H9 (cell line): ENCODE data around the gene GM2A. TPM values are rescaled to one million over a fixed set of nuclear protein-coding genes. Genes with fewer than 3 reads are reported as not detected.
A peak's percentile ranks its signal among the peaks of the same experiment; 100 is the strongest.

Experiments used
- DNase-seq: peaks from one replicate; pipeline ENCODE4 v3.0.0-alpha.2; 2017
- H2AFZ ChIP-seq: one replicate; pipeline ENCODE4 v1.6.1; 2013; ENCODE audit warnings: mild to moderate bottlenecking, low read length, control low read depth, moderate library complexity
- H2AK5ac ChIP-seq: 2 replicates; pipeline ENCODE4 v1.6.1; 2013; ENCODE audit warnings: low read length, control low read depth, mixed read lengths; ENCODE audit not compliant: insufficient read length
- H2BK120ac ChIP-seq: one replicate; pipeline ENCODE4 v1.6.1; 2013; ENCODE audit warnings: low read depth, mild to moderate bottlenecking, low read length, control low read depth, inconsistent platforms; ENCODE audit not compliant: poor library complexity, severe bottlenecking
- H2BK12ac ChIP-seq: 2 replicates; pipeline ENCODE4 v1.6.1; 2013; ENCODE audit warnings: low read length, control low read depth, mixed read lengths, low read depth; ENCODE audit not compliant: insufficient read length
- H2BK15ac ChIP-seq: 2 replicates; pipeline ENCODE4 v1.6.1; 2013; ENCODE audit warnings: low read depth, low read length, control low read depth
- H2BK20ac ChIP-seq: one replicate; pipeline ENCODE4 v1.6.1; 2013; ENCODE audit warnings: low read depth, mild to moderate bottlenecking, low read length, control low read depth, inconsistent platforms; ENCODE audit not compliant: poor library complexity, severe bottlenecking
- H2BK5ac ChIP-seq: 2 replicates; pipeline ENCODE4 v1.6.1; 2013; ENCODE audit warnings: low read length, control low read depth, mixed read lengths; ENCODE audit not compliant: insufficient read length
- H3K14ac ChIP-seq: 2 replicates; pipeline ENCODE4 v1.6.1; 2013; ENCODE audit warnings: low read length, control low read depth; ENCODE audit not compliant: insufficient read depth
- H3K18ac ChIP-seq: 2 replicates; pipeline ENCODE4 v1.6.1; 2013; ENCODE audit warnings: low read depth, mild to moderate bottlenecking, mixed read lengths, low read length, control low read depth; ENCODE audit not compliant: insufficient read length
- H3K23ac ChIP-seq: 2 replicates; pipeline ENCODE4 v1.6.1; 2013; ENCODE audit warnings: low read length, control low read depth, mixed read lengths, low read depth; ENCODE audit not compliant: insufficient read length
- H3K23me2 ChIP-seq: 2 replicates; pipeline ENCODE4 v1.6.1; 2013; ENCODE audit warnings: low read depth, mild to moderate bottlenecking, mixed read lengths, low read length, control low read depth; ENCODE audit not compliant: insufficient read length, poor library complexity, severe bottlenecking
- H3K27ac ChIP-seq: 2 replicates; pipeline ENCODE4 v1.5.1; 2013; ENCODE audit warnings: low read length, control low read depth, mixed read lengths, low read depth; ENCODE audit not compliant: insufficient read length
- H3K27me3 ChIP-seq: 2 replicates; pipeline ENCODE4 v1.6.1; 2013; ENCODE audit warnings: low read length, control low read depth, inconsistent platforms; ENCODE audit not compliant: insufficient read depth
- H3K4ac ChIP-seq: 2 replicates; pipeline ENCODE4 v1.6.1; 2013; ENCODE audit warnings: low read depth, mild to moderate bottlenecking, control low read depth, inconsistent platforms, low read length, moderate library complexity
- H3K4me1 ChIP-seq: 2 replicates; pipeline ENCODE4 v1.6.1; 2013; ENCODE audit warnings: low read length, control low read depth, inconsistent platforms; ENCODE audit not compliant: insufficient read depth
- H3K4me2 ChIP-seq: 2 replicates; pipeline ENCODE4 v1.6.1; 2013; ENCODE audit warnings: low read length, control low read depth, mixed read lengths; ENCODE audit not compliant: insufficient read length, insufficient read depth
- H3K56ac ChIP-seq: 2 replicates; pipeline ENCODE4 v1.6.1; 2013; ENCODE audit warnings: low read depth, mild to moderate bottlenecking, mixed read lengths, low read length, control low read depth; ENCODE audit not compliant: insufficient read length
- H3K79me1 ChIP-seq: 2 replicates; pipeline ENCODE4 v1.6.1; 2013; ENCODE audit warnings: low read depth, mild to moderate bottlenecking, moderate library complexity, low read length, control low read depth, inconsistent platforms; ENCODE audit not compliant: insufficient read depth, poor library complexity, severe bottlenecking
- H3K79me2 ChIP-seq: 2 replicates; pipeline ENCODE4 v1.6.1; 2013; ENCODE audit warnings: low read length, control low read depth, inconsistent platforms; ENCODE audit not compliant: insufficient read depth
- H3K9ac ChIP-seq: 2 replicates; pipeline ENCODE4 v1.6.1; 2013; ENCODE audit warnings: low read length, control low read depth, mixed read lengths; ENCODE audit not compliant: insufficient read length; ENCODE audit errors: extremely low read depth
- H3K9me3 ChIP-seq: one replicate; pipeline ENCODE4 v1.6.1; 2013; ENCODE audit warnings: low read depth, low read length, inconsistent platforms; ENCODE audit not compliant: control insufficient read depth
- H3T11ph ChIP-seq: one replicate; pipeline ENCODE4 v1.6.1; 2013; ENCODE audit warnings: mild to moderate bottlenecking, low read length, control low read depth, inconsistent platforms
- H4K20me1 ChIP-seq: one replicate; pipeline ENCODE4 v1.6.1; 2013; ENCODE audit not compliant: control insufficient read depth, insufficient read length, insufficient read depth
- H4K5ac ChIP-seq: 2 replicates; pipeline ENCODE4 v1.6.1; 2013; ENCODE audit warnings: low read depth, mild to moderate bottlenecking, mixed read lengths, low read length, control low read depth; ENCODE audit not compliant: insufficient read length
- H4K8ac ChIP-seq: replicated peaks from 2 replicates; pipeline ENCODE4 v1.6.1; 2013; ENCODE audit warnings: low read length, control low read depth, mixed read lengths, low read depth; ENCODE audit not compliant: insufficient read length
- H4K91ac ChIP-seq: 2 replicates; pipeline ENCODE4 v1.6.1; 2013; ENCODE audit warnings: low read depth, mild to moderate bottlenecking, moderate library complexity, mixed read lengths, low read length, control low read depth; ENCODE audit not compliant: insufficient read length
- H3K27ac Mint-ChIP-seq, 3 experiments: 2 replicates in 2 of 3; 3 replicates in 1 of 3; pipeline ENCODE4 v1.8.0; 2020 to 2021; ENCODE audit warnings: mixed read lengths in 3 of 3, mild to moderate bottlenecking in 1 of 3, moderate library complexity in 1 of 3
- H3K27me3 Mint-ChIP-seq: 2 replicates; pipeline ENCODE4 v1.8.0; 2021; ENCODE audit warnings: low read depth, mild to moderate bottlenecking, moderate library complexity, mixed read lengths
- H3K36me3 Mint-ChIP-seq, 3 experiments: 2 replicates in 2 of 3; 3 replicates in 1 of 3; pipeline ENCODE4 v1.8.0; 2020 to 2021; ENCODE audit warnings: low read depth in 3 of 3, mixed read lengths in 3 of 3; ENCODE audit not compliant: insufficient read depth in 1 of 3
- H3K4me1 Mint-ChIP-seq, 2 experiments: 2 replicates each; pipeline ENCODE4 v1.8.0; 2020; ENCODE audit warnings: mixed read lengths in 2 of 2
- H3K4me3 Mint-ChIP-seq, 2 experiments: 2 replicates in 1 of 2; 3 replicates in 1 of 2; pipeline ENCODE4 v1.8.0; 2020 to 2021; ENCODE audit warnings: mild to moderate bottlenecking in 2 of 2, mixed read lengths in 2 of 2, moderate library complexity in 1 of 2
- H3K9me3 Mint-ChIP-seq, 2 experiments: 2 replicates in 1 of 2; 3 replicates in 1 of 2; pipeline ENCODE4 v1.8.0; 2020; ENCODE audit warnings: mild to moderate bottlenecking in 2 of 2, mixed read lengths in 2 of 2, moderate library complexity in 1 of 2
- WGBS: extraction: QIAGEN DNeasy Blood & Tissue Kit; methylation state at CpG from one replicate; pipeline ENCODE4 v1.1.7; 2013; ENCODE audit warnings: missing lambda C conversion rate, low lambda C conversion rate, mixed read lengths; ENCODE audit not compliant: insufficient read length; ENCODE audit errors: extremely low coverage; 5-methylcytosine and 5-hydroxymethylcytosine counted together
- total RNA-seq: library from RNA; stranded (reverse); gene quantifications from 2 replicates; pipeline ENCODE4 v1.2.1, GENCODE V29; 2021
- TF ChIP-seq, protein P1 (sequence below): fragments of 200-600 bp; sonication (generic); conservative IDR thresholded peaks from 3 replicates; pipeline ENCODE4 v1.8.0; 2021; ENCODE audit warnings: antibody characterized with exemption, mild to moderate bottlenecking

Gene GM2A
- total RNA-seq, 1 experiment from 2014 or later, result 27.8 TPM

DNA sequence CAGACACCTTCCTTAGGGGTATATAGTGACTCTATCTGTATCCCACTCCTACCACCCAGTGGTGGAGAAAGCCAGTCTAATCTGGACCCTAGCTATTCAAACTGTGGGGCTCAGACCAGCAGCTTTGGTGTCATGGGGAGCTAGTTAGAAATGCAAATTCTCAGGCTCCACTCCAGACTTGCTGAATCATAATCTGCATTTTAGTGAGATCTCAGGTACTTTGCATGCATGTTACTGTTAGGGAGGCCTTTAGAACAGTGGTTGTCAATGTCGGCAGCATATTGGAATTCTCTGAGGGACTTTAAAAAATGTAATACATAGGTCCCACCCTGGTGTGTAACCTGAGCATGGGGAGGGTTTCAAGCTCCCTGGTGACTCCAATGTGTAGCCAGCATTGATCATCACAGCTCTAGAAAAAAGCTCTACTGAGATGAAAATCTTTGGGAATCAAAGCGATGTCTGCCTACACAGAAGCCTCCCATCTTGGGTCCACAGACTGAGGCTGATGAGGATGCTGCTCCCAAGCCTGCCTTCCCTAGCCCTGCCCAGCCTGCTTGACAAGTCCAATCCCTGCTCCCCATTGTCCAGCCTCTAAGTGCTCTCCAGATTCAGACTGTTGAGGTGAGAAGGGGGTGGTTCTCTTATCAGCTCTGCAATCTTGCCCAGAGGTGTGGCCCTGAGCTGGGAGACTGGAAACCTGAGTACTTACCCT is 11.9 kb upstream of the GM2A start:
- Histone ChIP-seq H2AK5ac (no peak overlapping the region), H3K4me2 (no peak overlapping the region), H3K79me1 (no peaks in the 10 kb centered on the region), H2AFZ (no peak overlapping the region), H3K56ac (no peak overlapping the region), H3K23me2 (no peaks in the 10 kb centered on the region), H4K20me1 (no peaks in the 10 kb centered on the region), H3T11ph (no peak overlapping the region), H4K8ac (no peak overlapping the region), H4K5ac (no peak overlapping the region), H3K18ac (no peak overlapping the region), H2BK5ac (no peak overlapping the region), H3K27ac (no peak overlapping the region), H2BK120ac (no peak overlapping the region), H3K14ac (no peak overlapping the region), H2BK12ac (no peak overlapping the region), H3K23ac (no peak overlapping the region), H3K4ac (no peak overlapping the region), H3K79me2 (no peaks in the 10 kb centered on the region), H3K27me3 (no peaks in the 10 kb centered on the region), H4K91ac (no peak overlapping the region), H3K9me3 (no peaks in the 10 kb centered on the region), H2BK20ac (no peak overlapping the region), H2BK15ac (no peak overlapping the region), H3K4me1 (peaks cover 2% of the 10 kb centered on the region; the same call in 1 of the 2 replicates), H3K9ac (no peak overlapping the region)
- H3K27ac Mint-ChIP-seq, result peak overlapping the region in 2 of 3 experiments; percentile 32 to 83; a peak in 3 of 7 replicates
- TF ChIP-seq, protein P1, sequence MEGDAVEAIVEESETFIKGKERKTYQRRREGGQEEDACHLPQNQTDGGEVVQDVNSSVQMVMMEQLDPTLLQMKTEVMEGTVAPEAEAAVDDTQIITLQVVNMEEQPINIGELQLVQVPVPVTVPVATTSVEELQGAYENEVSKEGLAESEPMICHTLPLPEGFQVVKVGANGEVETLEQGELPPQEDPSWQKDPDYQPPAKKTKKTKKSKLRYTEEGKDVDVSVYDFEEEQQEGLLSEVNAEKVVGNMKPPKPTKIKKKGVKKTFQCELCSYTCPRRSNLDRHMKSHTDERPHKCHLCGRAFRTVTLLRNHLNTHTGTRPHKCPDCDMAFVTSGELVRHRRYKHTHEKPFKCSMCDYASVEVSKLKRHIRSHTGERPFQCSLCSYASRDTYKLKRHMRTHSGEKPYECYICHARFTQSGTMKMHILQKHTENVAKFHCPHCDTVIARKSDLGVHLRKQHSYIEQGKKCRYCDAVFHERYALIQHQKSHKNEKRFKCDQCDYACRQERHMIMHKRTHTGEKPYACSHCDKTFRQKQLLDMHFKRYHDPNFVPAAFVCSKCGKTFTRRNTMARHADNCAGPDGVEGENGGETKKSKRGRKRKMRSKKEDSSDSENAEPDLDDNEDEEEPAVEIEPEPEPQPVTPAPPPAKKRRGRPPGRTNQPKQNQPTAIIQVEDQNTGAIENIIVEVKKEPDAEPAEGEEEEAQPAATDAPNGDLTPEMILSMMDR, result no peak
- H3K36me3 Mint-ChIP-seq, result peaks cover 0 to 6% (median 0%) of the 10 kb centered on the region in 3 experiments; a peak in 1 of 7 replicates
- peaks cover 6% of the 10 kb centered on the region in 2 experiments; a peak in 3 of 5 replicates for H3K9me3 Mint-ChIP-seq
- DNase-seq, result no peak
- peaks cover 18 to 32% of the 10 kb centered on the region in 2 experiments for H3K4me1 Mint-ChIP-seq
- no peak overlapping the region for H3K4me3 Mint-ChIP-seq
- no CpG with 5 or more reads among the region's 2 CpGs for WGBS
- H3K27me3 Mint-ChIP-seq, result peaks cover 5% of the 10 kb centered on the region
